Keratinocyte (primary cell): Measurements from ENCODE around the gene CRX. TPM values are rescaled to one million over a fixed set of nuclear protein-coding genes. Genes with fewer than 3 reads are reported as not detected.

Source experiments
- DNase-seq: peaks from one replicate; pipeline ENCODE4 v3.0.0-alpha.2; 2011; ENCODE audit warnings: low read depth, missing footprints, low spot score
- FAIRE-seq: peaks from 2 replicates; lab custom pipeline; 2011; peaks lifted over from hg19 to GRCh38; lab: Jason Lieb, UNC
- H2AFZ ChIP-seq: 2 replicates; pipeline ENCODE4 v1.6.0; 2012; ENCODE audit warnings: low read length, control low read depth, inconsistent platforms; ENCODE audit not compliant: control insufficient read depth
- H3K27ac ChIP-seq: 2 replicates; pipeline ENCODE4 v1.5.1; 2011; ENCODE audit warnings: low read length; ENCODE audit not compliant: control insufficient read depth, insufficient read depth
- H3K27me3 ChIP-seq: 3 replicates; pipeline ENCODE4 v1.6.0; 2011; ENCODE audit warnings: low read length; ENCODE audit not compliant: control insufficient read depth, insufficient read depth; ENCODE audit errors: extremely low read depth
- H3K36me3 ChIP-seq, 2 experiments: 2 replicates in 1 of 2; 3 replicates in 1 of 2; pipeline ENCODE4 v1.5.1; 2011; ENCODE audit warnings: low read length in 2 of 2, mild to moderate bottlenecking in 1 of 2; ENCODE audit not compliant: control insufficient read depth in 2 of 2, insufficient read depth in 2 of 2; ENCODE audit errors: extremely low read depth in 1 of 2
- H3K4me1 ChIP-seq: 3 replicates; pipeline ENCODE4 v1.5.1; 2011; ENCODE audit warnings: low read length; ENCODE audit not compliant: control insufficient read depth, insufficient read depth; ENCODE audit errors: extremely low read depth
- H3K4me2 ChIP-seq: 3 replicates; pipeline ENCODE4 v1.6.0; 2011; ENCODE audit warnings: low read depth, low read length; ENCODE audit not compliant: control insufficient read depth, insufficient read depth; ENCODE audit errors: extremely low read depth
- H3K4me3 ChIP-seq, 3 experiments: fragments of 200-600 bp in 1 of 3; sonication (generic) in 1 of 3; 2 replicates in 2 of 3; 3 replicates in 1 of 3; pipeline ENCODE4 v1.5.1; 2011 to 2016; ENCODE audit warnings: low read length in 3 of 3, mild to moderate bottlenecking in 3 of 3, control low read depth in 2 of 3, inconsistent platforms in 1 of 3, low read depth in 1 of 3, mixed read lengths in 1 of 3, mixed run types in 1 of 3, moderate library complexity in 1 of 3; ENCODE audit not compliant: control insufficient read depth in 2 of 3, insufficient read depth in 2 of 3; ENCODE audit errors: extremely low read depth in 1 of 3
- H3K79me2 ChIP-seq: 2 replicates; pipeline ENCODE4 v1.6.0; 2012; ENCODE audit warnings: low read length; ENCODE audit not compliant: control insufficient read depth, insufficient read depth
- H3K9ac ChIP-seq: 3 replicates; pipeline ENCODE4 v1.6.0; 2011; ENCODE audit warnings: low read length; ENCODE audit not compliant: control insufficient read depth, insufficient read depth; ENCODE audit errors: extremely low read depth
- H3K9me1 ChIP-seq: 3 replicates; pipeline ENCODE4 v1.6.0; 2011; ENCODE audit warnings: low read length; ENCODE audit not compliant: control insufficient read depth, insufficient read depth; ENCODE audit errors: extremely low read depth
- H3K9me3 ChIP-seq: 2 replicates; pipeline ENCODE4 v1.5.1; 2012; ENCODE audit warnings: low read depth, low read length; ENCODE audit not compliant: control insufficient read depth
- H4K20me1 ChIP-seq: 3 replicates; pipeline ENCODE4 v1.6.0; 2011; ENCODE audit warnings: low read length; ENCODE audit not compliant: control insufficient read depth, insufficient read depth; ENCODE audit errors: extremely low read depth
- EZH2 ChIP-seq: IDR thresholded peaks from one replicate; pipeline ENCODE4 v1.6.1; 2012; ENCODE audit warnings: inconsistent platforms, mild to moderate bottlenecking, low read length, moderate library complexity
- dilution Hi-C: fragments of 300-500 bp; cut with MboI; formaldehyde crosslinking; loops from one replicate; pipeline ENCODE4 v1.7.0; 2020; ENCODE audit warnings: low sequenced_read_pairs; ENCODE audit not compliant: extremely low pct_ligation_motif_present
- polyA plus RNA-seq, 5 experiments: library from polyadenylated mRNA; depleted of rRNA in 3 of 5; stranded (reverse) in 3 of 5; stranded (forward) in 1 of 5; unstranded in 1 of 5; fragments of >200 nt; gene quantifications; 1 replicate in 1 of 5; 2 replicates in 3 of 5; 3 replicates in 1 of 5; pipeline versions ENCODE4 v1.2.1 to v1.2.3, GENCODE V29; 2011 to 2012; ENCODE audit warnings: missing spikeins in 2 of 5, low read depth in 1 of 5, low replicate concordance in 1 of 5
- TF ChIP-seq, protein P1 (sequence below), 3 experiments: IDR thresholded peaks in 1 of 3; conservative IDR thresholded peaks in 1 of 3; optimal IDR thresholded peaks in 1 of 3; 2 replicates in 2 of 3; 3 replicates in 1 of 3; pipeline versions ENCODE3 to v1.5.1; 2011; ENCODE audit warnings: low read length in 3 of 3, mild to moderate bottlenecking in 3 of 3, moderate library complexity in 2 of 3, control low read depth in 1 of 3, inconsistent platforms in 1 of 3; ENCODE audit not compliant: insufficient read depth in 2 of 3; ENCODE audit errors: extremely low read depth in 1 of 3

CRX gene
- polyA plus RNA-seq, 1 donor (not counting 4 experiments of a cell fraction or from before 2014, with no cell fraction given): not detected

DNA sequence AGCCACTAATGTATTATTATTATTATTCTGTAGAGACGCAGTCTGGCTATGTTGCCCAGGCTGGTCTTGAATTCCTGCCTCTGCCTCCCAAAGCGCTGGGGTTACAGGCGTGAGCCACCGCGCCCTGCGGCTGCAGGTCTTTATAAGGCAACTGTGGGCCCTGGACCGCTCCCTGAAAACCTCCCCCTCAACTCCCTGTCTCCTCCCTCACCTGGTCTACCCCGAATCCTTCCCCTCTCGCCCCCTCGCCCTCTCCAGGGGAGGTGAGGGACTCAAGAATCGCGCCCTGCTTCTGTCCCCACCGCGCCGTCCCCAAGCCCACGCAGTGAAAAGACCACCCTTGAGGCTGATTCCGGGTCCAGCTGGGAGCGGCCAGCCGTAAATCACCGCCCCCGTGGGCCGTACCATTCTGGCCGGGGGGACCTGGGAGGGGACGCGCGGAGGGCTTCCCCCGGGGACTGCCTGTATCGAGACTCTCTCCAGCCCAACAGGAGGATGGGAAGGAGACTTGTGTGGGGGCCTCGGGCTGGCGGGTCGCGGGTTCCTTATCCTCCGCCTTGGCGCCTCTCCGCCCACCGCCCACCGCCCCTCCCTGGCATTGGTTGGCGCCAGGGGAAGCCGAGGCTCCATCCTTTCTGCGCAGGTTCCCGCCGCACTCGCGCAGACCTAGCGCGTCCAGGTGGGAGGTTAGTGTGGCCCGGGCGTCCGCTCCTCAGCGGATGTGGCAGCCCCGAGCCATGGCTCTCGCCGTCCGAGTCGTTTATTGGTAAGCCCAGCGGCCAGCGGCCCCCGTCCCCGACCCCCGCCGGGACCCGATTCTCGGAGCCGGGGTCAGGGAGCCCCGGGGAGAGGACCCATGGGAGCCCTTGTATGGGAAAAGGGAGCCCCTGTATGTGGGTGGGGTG is 43.4 kb upstream of the CRX start, which contains the start of gene SELENOW:
SELENOW (plus strand) TSS at position 655 of the 905 bp plus-strand sequence; CDS start at position 738, 83 bp downstream.
- H3K36me3 ChIP-seq: peaks cover 11 to 17% of the 10 kb centered on the region in 2 experiments
- dilution Hi-C loops: no loop called here
- peaks cover 14% of the 10 kb centered on the region for H3K4me1 ChIP-seq
- H3K27me3 ChIP-seq: no peaks in the 10 kb centered on the region
- H4K20me1 ChIP-seq: no peaks in the 10 kb centered on the region
- FAIRE-seq: no peak
- peak within 1 kb of the TSS; percentile 77 to 97 (median 83) for H3K4me3 ChIP-seq
- peak within 1 kb of the TSS; percentile 98 for H3K9ac ChIP-seq
- H3K9me3 ChIP-seq: no peaks in the 10 kb centered on the region
- H3K4me2 ChIP-seq: peak within 1 kb of the TSS; percentile 77
- peak within 1 kb of the TSS; percentile 76 for H2AFZ ChIP-seq
- DNase-seq: no peak
- peak within 1 kb of the TSS; percentile 98 for H3K27ac ChIP-seq
- no peak for TF ChIP-seq EZH2
- TF ChIP-seq, protein P1, sequence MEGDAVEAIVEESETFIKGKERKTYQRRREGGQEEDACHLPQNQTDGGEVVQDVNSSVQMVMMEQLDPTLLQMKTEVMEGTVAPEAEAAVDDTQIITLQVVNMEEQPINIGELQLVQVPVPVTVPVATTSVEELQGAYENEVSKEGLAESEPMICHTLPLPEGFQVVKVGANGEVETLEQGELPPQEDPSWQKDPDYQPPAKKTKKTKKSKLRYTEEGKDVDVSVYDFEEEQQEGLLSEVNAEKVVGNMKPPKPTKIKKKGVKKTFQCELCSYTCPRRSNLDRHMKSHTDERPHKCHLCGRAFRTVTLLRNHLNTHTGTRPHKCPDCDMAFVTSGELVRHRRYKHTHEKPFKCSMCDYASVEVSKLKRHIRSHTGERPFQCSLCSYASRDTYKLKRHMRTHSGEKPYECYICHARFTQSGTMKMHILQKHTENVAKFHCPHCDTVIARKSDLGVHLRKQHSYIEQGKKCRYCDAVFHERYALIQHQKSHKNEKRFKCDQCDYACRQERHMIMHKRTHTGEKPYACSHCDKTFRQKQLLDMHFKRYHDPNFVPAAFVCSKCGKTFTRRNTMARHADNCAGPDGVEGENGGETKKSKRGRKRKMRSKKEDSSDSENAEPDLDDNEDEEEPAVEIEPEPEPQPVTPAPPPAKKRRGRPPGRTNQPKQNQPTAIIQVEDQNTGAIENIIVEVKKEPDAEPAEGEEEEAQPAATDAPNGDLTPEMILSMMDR (optimal IDR thresholded peaks at IDR 0.05 in 1 of 3, IDR thresholded peaks at IDR 0.05 in 1 of 3, conservative IDR thresholded peaks at IDR 0.05 in 1 of 3; ENCODE audit: extremely low read depth in 1 of 3, insufficient read depth in 2 of 3, low read length in 3 of 3): no peak
- H3K9me1 ChIP-seq: peaks cover 2% of the 10 kb centered on the region
- peaks cover 25% of the 10 kb centered on the region for H3K79me2 ChIP-seq

DNA sequence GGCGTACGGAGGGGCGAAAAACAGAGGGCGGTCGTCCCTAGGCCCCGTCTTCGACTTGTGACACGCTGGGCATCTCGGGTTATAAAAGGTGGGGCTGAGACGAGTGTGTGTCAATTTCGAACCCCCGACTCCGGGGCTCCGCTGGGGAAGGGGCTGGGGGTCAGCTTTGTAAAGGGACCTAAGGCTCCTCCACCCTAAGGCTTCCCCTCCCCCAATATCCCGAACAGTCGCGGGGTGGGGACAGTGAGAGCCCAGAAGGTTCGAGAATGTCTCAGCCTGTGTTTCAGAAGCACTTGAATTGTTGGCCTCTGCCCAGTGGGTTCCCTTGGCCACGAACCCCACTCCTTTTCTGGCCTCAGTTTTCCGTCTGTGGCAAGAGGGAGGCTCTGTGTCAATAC is 42.8 kb upstream of the CRX start:
- no peak for DNase-seq
- FAIRE-seq: no peak
- Histone ChIP-seq H3K79me2 (peaks cover 25% of the 10 kb centered on the region), H3K9me3 (no peaks in the 10 kb centered on the region), H3K36me3 (peaks cover 13 to 21% of the 10 kb centered on the region in 2 experiments), H3K4me2 (peak overlapping the region; percentile 77), H3K4me3 (peak overlapping the region; percentile 77 to 97 (median 83)), H2AFZ (no peak overlapping the region), H4K20me1 (no peaks in the 10 kb centered on the region), H3K9ac (peak overlapping the region; percentile 98), H3K4me1 (peaks cover 14% of the 10 kb centered on the region), H3K9me1 (peaks cover 2% of the 10 kb centered on the region), H3K27ac (peak overlapping the region; percentile 98), H3K27me3 (no peaks in the 10 kb centered on the region)
- dilution Hi-C loops: no loop called here
- TF ChIP-seq, protein P1 (optimal IDR thresholded peaks at IDR 0.05 in 1 of 3, IDR thresholded peaks at IDR 0.05 in 1 of 3, conservative IDR thresholded peaks at IDR 0.05 in 1 of 3; ENCODE audit: extremely low read depth in 1 of 3, insufficient read depth in 2 of 3, low read length in 3 of 3): no peak
- TF ChIP-seq EZH2: no peak
